Nephron (organoid): ENCODE measurements around the gene CYB561D2.

Source experiments
- H3K27ac Mint-ChIP-seq, 3 experiments: 2 replicates each; pipeline ENCODE4 v1.8.0; 2020; ENCODE audit warnings: mixed read lengths in 3 of 3, mild to moderate bottlenecking in 2 of 3, moderate library complexity in 1 of 3
- H3K27me3 Mint-ChIP-seq: 2 replicates; pipeline ENCODE4 v1.8.0; 2021; ENCODE audit warnings: low read depth, mild to moderate bottlenecking, moderate library complexity, mixed read lengths
- H3K36me3 Mint-ChIP-seq: 2 replicates; pipeline ENCODE4 v1.8.0; 2020; ENCODE audit warnings: low read depth, mixed read lengths
- H3K4me1 Mint-ChIP-seq: 2 replicates; pipeline ENCODE4 v1.8.0; 2020; ENCODE audit warnings: mixed read lengths
- H3K4me3 Mint-ChIP-seq, 3 experiments: 2 replicates each; pipeline ENCODE4 v1.8.0; 2020; ENCODE audit warnings: mild to moderate bottlenecking in 3 of 3, mixed read lengths in 3 of 3, moderate library complexity in 2 of 3
- H3K9me3 Mint-ChIP-seq: 2 replicates; pipeline ENCODE4 v1.8.0; 2020; ENCODE audit warnings: mixed read lengths
- CTCF ChIP-seq, 3 experiments: fragments of 200-600 bp; sonication (generic); IDR thresholded peaks; one replicate each; pipeline ENCODE4 v1.5.0; 2021; ENCODE audit warnings: antibody characterized with exemption in 3 of 3; ENCODE audit not compliant: unreplicated experiment in 3 of 3

Gene CYB561D2

GRCh38 chr3:50325497-50326181, 25.0 kb upstream of the CYB561D2 start:
- no peak for TF ChIP-seq CTCF (IDR thresholded peaks at IDR 0.05; ENCODE audit: unreplicated experiment in 3 of 3)
- Mint-ChIP-seq H3K27ac (no peak overlapping the region), H3K4me3 (peak overlapping the region; percentile 51 to 99 (median 84)), H3K36me3 (peaks cover 9% of the 10 kb centered on the region), H3K27me3 (no peaks in the 10 kb centered on the region), H3K9me3 (no peaks in the 10 kb centered on the region), H3K4me1 (peaks cover 23% of the 10 kb centered on the region)

- Mint-ChIP-seq H3K9me3 (no peaks in the 10 kb centered on the region), H3K27ac (peak overlapping the region in 1 of 3 experiments; percentile 41)
Measured at GRCh38 chr3:50326182-50326541, 24.5 kb upstream of the CYB561D2 start.

GRCh38 chr3:50327129-50327528, 23.5 kb upstream of the CYB561D2 start:
- peaks cover 22% of the 10 kb centered on the region for H3K4me1 Mint-ChIP-seq
- H3K27ac Mint-ChIP-seq, result no peak overlapping the region
- no peaks in the 10 kb centered on the region for H3K9me3 Mint-ChIP-seq
- TF ChIP-seq CTCF (IDR thresholded peaks at IDR 0.05; ENCODE audit: unreplicated experiment in 3 of 3), result no peak
- peak overlapping the region; percentile 89 to 99 (median 96) for H3K4me3 Mint-ChIP-seq
- H3K36me3 Mint-ChIP-seq, result peaks cover 15% of the 10 kb centered on the region
- H3K27me3 Mint-ChIP-seq, result no peaks in the 10 kb centered on the region

More at GRCh38 chr3:50326182-50326541, 24.5 kb upstream of the CYB561D2 start:
- Mint-ChIP-seq H3K4me1 (peaks cover 22% of the 10 kb centered on the region), H3K4me3 (peak overlapping the region; percentile 51 to 99 (median 70)), H3K36me3 (peaks cover 14% of the 10 kb centered on the region), H3K27me3 (no peaks in the 10 kb centered on the region)
- no peak for TF ChIP-seq CTCF (IDR thresholded peaks at IDR 0.05; ENCODE audit: unreplicated experiment in 3 of 3)

- peak within 1 kb of the TSS; percentile 75 to 97 (median 91) for H3K27ac Mint-ChIP-seq
- H3K4me3 Mint-ChIP-seq, result peak within 1 kb of the TSS; percentile 89 to 99 (median 96)
- H3K9me3 Mint-ChIP-seq, result no peaks in the 10 kb centered on the region
- H3K27me3 Mint-ChIP-seq, result no peaks in the 10 kb centered on the region
- H3K4me1 Mint-ChIP-seq, result peaks cover 19% of the 10 kb centered on the region
- H3K36me3 Mint-ChIP-seq, result peaks cover 15% of the 10 kb centered on the region
- no peak for TF ChIP-seq CTCF (IDR thresholded peaks at IDR 0.05; ENCODE audit: unreplicated experiment in 3 of 3)
Measured at GRCh38 chr3:50327943-50328691, 22.5 kb upstream of the CYB561D2 start, which contains the start of gene TUSC2. Gene TUSC2, minus strand, starts transcription at chr3:50328223. Its CDS starts 124 bp downstream, at chr3:50328099.

- H3K27ac Mint-ChIP-seq, result no peak overlapping the region
- no peaks in the 10 kb centered on the region for H3K9me3 Mint-ChIP-seq
- H3K36me3 Mint-ChIP-seq, result peaks cover 10% of the 10 kb centered on the region
- peak overlapping the region in 2 of 3 experiments; percentile 42 to 56 for H3K4me3 Mint-ChIP-seq
- peaks cover 19% of the 10 kb centered on the region for H3K4me1 Mint-ChIP-seq
- H3K27me3 Mint-ChIP-seq, result no peaks in the 10 kb centered on the region
- TF ChIP-seq CTCF (IDR thresholded peaks at IDR 0.05; ENCODE audit: unreplicated experiment in 3 of 3), result no peak
Measured at GRCh38 chr3:50330330-50330729, 20.3 kb upstream of the CYB561D2 start.
